ENCODE data around the gene PIEZO1. TPM values are rescaled to one million over a fixed set of nuclear protein-coding genes. Genes with fewer than 3 reads are reported as not detected.

Gene PIEZO1
- total RNA-seq, 4 donors from 2014 or later, result 81.2 to 145 (median 113) TPM

DNA sequence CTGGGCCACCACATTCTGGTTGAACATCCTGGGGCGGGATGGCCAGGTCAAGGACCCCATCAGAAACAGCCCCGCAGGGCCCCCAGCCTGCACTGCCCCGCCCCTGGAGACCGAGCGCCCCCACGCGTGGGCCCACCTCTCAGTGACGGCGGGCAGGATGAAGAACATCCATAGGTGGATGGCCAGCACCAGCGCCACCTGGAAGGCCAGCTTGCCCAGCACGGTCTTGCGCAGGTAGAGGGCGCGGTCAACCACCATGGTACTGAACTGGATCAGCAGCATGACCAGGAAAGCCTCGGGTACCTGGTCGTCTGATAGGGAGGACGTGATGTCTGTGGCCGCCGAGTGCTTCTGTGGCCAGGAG, 65.1 kb downstream of the PIEZO1 start:
- Histone ChIP-seq H3K36me3 (peaks cover 73 to 83% of the 10 kb centered on the region in 2 donors), H3K27me3 (no peaks in the 10 kb centered on the region), H3K27ac (no peak overlapping the region), H3K4me3 (replicated peaks in 1 of 3) (no peak overlapping the region), H3K4me1 (peaks cover 0 to 4% of the 10 kb centered on the region in 2 donors), H3K9me3 (no peaks in the 10 kb centered on the region)
- intact Hi-C loops (cut with DNase I), result no loop called here
- TF ChIP-seq, protein P1, sequence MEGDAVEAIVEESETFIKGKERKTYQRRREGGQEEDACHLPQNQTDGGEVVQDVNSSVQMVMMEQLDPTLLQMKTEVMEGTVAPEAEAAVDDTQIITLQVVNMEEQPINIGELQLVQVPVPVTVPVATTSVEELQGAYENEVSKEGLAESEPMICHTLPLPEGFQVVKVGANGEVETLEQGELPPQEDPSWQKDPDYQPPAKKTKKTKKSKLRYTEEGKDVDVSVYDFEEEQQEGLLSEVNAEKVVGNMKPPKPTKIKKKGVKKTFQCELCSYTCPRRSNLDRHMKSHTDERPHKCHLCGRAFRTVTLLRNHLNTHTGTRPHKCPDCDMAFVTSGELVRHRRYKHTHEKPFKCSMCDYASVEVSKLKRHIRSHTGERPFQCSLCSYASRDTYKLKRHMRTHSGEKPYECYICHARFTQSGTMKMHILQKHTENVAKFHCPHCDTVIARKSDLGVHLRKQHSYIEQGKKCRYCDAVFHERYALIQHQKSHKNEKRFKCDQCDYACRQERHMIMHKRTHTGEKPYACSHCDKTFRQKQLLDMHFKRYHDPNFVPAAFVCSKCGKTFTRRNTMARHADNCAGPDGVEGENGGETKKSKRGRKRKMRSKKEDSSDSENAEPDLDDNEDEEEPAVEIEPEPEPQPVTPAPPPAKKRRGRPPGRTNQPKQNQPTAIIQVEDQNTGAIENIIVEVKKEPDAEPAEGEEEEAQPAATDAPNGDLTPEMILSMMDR (IDR thresholded peaks at IDR 0.05), result no peak
- TF ChIP-seq POLR2A (IDR thresholded peaks at IDR 0.05), result no peak
- WGBS, 2 donors, result 91 to 97% methylated on average over 5 to 16 of the region's 19 CpGs
- no peak for DNase-seq

DNA sequence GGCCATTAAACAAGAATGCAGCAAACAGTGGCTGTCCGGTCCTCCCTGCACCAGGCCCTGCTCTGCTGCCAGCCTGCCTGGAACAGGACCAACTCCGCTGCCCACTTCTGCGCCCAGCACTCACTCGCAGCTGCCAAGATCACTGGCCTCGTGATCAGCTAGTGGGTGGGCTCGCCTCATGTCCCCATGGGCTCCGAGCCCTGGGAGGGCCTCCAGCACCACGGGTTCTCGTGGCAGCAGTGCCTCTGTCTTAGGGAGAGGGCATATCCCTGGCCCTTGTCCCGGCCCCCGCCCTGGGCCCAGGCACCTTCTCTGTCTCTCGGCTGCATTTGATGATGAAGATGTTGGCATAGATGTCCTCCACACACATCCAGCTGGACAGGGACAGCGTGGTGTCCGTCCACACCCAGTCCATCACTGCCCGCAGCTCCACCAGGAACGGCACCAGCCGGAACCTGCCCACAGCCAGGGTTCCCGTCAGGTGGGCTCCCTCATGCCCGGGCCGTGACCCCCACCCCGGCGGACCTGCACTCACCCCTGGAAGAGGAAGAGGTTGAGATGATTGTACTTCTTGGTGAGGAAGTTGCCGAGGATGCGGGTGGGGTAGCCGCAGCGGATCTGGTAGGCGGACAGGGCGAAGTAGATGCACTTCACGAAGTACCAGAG, 65.6 kb downstream of the PIEZO1 start:
- H3K4me1 ChIP-seq, result peaks cover 0 to 4% of the 10 kb centered on the region in 2 donors
- no peaks in the 10 kb centered on the region for H3K27me3 ChIP-seq
- TF ChIP-seq, protein P1 (IDR thresholded peaks at IDR 0.05), result no peak
- TF ChIP-seq POLR2A (IDR thresholded peaks at IDR 0.05), result no peak
- DNase-seq, result peak; percentile 83 to 85
- H3K36me3 ChIP-seq, result peaks cover 76 to 83% of the 10 kb centered on the region in 2 donors
- no peaks in the 10 kb centered on the region for H3K9me3 ChIP-seq
- peak overlapping the region in 1 of 3 donors; percentile 6 for H3K27ac ChIP-seq
- H3K4me3 ChIP-seq (replicated peaks in 1 of 3), result no peak overlapping the region
- WGBS, 2 donors, result 81 to 90% methylated on average over 4 to 23 of the region's 29 CpGs
- intact Hi-C loops (cut with DNase I), result no loop called here

GRCh38 chr16:88718178-88718577, 66.8 kb downstream of the PIEZO1 start:
- H3K4me1 ChIP-seq, result peaks cover 0 to 4% of the 10 kb centered on the region in 2 donors
- no peaks in the 10 kb centered on the region for H3K27me3 ChIP-seq
- H3K36me3 ChIP-seq, result peaks cover 72 to 80% of the 10 kb centered on the region in 2 donors
- TF ChIP-seq, protein P1 (IDR thresholded peaks at IDR 0.05), result no peak
- TF ChIP-seq POLR2A (IDR thresholded peaks at IDR 0.05), result no peak
- WGBS, 2 donors, result 90 to 94% methylated on average over 11 of the region's 11 CpGs
- H3K9me3 ChIP-seq, result no peaks in the 10 kb centered on the region
- H3K27ac ChIP-seq, result no peak overlapping the region
- intact Hi-C loops (cut with DNase I), result no loop called here
- no peak overlapping the region for H3K4me3 ChIP-seq (replicated peaks in 1 of 3)
- no peak for DNase-seq

- no peak overlapping the region for H3K27ac ChIP-seq
These were observed 68.4 kb downstream of the PIEZO1 start for GRCh38 chr16:88716601-88717001.

DNA sequence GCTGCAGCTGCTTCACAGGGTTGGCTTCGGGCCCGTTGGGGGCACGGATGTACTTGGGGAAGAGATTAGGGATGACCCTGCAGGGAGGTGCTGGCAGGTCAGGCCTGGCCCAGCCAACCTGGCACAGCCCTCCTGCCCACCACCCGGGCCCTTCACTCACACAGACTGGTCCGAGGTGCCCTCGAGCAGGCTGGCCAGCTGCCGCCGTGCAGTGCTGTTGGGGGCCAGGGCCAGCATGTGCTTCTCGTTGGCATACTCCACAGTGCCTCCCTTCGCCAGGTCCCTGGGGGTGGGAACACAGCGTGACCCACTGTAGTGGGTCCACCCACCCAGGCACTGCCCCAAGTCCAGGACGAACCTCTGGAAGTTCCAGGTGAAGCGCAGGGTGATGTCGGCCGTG, 68.8 kb downstream of the PIEZO1 start:
- H3K36me3 ChIP-seq, result peaks cover 52 to 60% of the 10 kb centered on the region in 2 donors
- intact Hi-C loops (cut with DNase I), result no loop called here
- H3K4me3 ChIP-seq (replicated peaks in 1 of 3), result no peak overlapping the region
- no peak for DNase-seq
- H3K4me1 ChIP-seq, result peaks cover 0 to 4% of the 10 kb centered on the region in 2 donors
- no peaks in the 10 kb centered on the region for H3K9me3 ChIP-seq
- TF ChIP-seq, protein P1 (IDR thresholded peaks at IDR 0.05), result no peak
- no peak overlapping the region for H3K27ac ChIP-seq
- WGBS, 2 donors, result 92 to 100% methylated on average over 5 to 6 of the region's 15 CpGs
- H3K27me3 ChIP-seq, result no peaks in the 10 kb centered on the region

More at GRCh38 chr16:88716601-88717001, 68.4 kb downstream of the PIEZO1 start:
- H3K9me3 ChIP-seq, result no peaks in the 10 kb centered on the region
- intact Hi-C loops (cut with DNase I), result no loop called here
- H3K36me3 ChIP-seq, result peaks cover 56 to 64% of the 10 kb centered on the region in 2 donors
- DNase-seq, result no peak
- H3K4me1 ChIP-seq, result peaks cover 0 to 4% of the 10 kb centered on the region in 2 donors
- H3K4me3 ChIP-seq (replicated peaks in 1 of 3), result no peak overlapping the region
- TF ChIP-seq, protein P1 (IDR thresholded peaks at IDR 0.05), result no peak
- TF ChIP-seq POLR2A (IDR thresholded peaks at IDR 0.05), result no peak
- 93 to 98% methylated on average over 14 to 17 of the region's 21 CpGs for WGBS, 2 donors
- no peaks in the 10 kb centered on the region for H3K27me3 ChIP-seq
